GM18526 (cell line): ENCODE results near the gene FAM120A.

Experiments
- POLR2A ChIP-seq: IDR thresholded peaks from 3 replicates; pipeline ENCODE4 v1.6.1; 2011; ENCODE audit not compliant: insufficient read length; ENCODE audit errors: extremely low read depth

FAM120A gene

DNA sequence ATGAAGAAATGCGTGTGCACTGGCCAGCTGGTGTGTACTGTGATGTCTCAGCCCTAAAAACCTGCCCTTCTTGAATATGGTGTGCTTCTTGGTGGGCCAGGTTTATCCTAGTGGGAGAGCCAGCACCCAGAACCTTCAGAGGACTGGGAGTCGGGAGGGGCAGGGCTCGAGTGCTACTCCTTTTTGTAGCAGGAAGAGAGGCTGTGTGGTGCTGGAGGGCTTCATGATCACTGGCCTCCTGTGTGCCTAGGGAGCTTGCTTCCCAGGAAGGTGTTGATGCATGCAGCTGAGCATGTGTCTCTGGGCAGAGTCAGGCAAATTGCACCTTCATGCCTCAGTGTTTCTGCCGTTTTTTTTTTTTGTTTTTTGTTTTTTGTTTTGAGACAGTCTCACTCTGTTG is 144.9 kb downstream of the FAM120A start:
- TF ChIP-seq POLR2A: no peak

DNA sequence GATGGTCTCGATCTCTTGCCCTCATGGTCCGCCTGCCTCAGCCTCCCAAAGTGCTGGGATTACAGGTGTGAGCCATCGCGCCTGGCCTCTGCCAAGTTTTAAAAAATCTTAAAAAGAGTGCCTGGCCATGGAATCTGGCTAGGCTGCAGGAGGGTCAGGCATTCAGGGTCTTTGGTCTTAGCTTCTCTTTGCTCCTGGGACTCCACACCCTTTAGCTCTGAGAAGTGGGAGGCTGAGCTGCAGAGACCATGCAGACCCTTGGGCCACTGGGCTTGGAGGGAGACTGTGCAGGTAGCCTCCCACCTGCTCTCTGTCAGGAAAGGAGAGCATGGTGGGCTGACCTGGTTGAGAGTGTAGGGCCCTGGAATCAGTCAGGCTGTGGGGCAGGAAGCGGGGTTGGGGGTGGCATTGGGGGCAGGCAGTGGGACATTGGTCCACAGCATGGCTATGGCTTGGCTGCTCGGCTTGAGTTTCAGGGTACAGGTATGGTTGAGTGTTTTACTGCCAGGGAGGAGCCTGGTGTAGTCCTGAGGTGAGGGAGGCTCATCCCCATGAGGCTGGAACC is 145.7 kb downstream of the FAM120A start:
- TF ChIP-seq POLR2A: no peak

DNA sequence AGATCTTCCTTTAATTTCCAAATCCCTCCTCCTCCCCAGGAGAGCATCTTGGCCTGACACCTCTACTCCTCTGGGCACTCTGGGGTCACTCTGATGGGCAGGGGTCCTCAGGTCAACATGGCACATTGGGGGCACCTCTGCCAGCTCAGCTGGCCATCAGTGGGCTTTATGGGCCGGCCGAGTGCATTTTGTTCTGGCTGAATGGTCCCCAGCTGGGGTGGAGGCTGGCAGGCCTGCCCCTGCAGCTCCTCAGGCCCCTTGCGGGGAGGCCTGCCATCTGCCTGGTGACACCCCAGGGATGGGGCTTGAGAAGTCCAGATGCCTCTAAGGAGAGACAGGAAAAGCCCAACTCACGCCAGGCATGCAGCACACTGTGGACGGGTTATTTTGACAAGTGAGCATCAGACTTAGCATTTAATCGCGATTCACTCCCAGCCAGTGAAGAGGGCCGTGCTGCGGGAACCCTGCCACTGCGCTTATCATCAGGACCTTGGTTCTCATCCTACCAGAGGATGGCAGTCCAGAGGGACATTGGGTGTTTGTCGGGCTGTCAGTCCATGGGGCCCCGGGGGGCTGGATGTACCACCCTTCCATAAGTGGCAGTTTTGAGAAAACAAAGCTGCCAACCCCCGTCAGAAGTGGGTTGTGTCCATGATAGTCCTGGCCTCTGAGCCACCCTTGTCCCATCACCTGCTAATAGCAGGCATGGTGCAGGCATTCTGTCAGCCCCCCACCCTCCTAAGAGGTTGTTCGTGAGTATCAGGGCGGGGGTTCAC is 146.6 kb downstream of the FAM120A start:
- TF ChIP-seq POLR2A: no peak

DNA sequence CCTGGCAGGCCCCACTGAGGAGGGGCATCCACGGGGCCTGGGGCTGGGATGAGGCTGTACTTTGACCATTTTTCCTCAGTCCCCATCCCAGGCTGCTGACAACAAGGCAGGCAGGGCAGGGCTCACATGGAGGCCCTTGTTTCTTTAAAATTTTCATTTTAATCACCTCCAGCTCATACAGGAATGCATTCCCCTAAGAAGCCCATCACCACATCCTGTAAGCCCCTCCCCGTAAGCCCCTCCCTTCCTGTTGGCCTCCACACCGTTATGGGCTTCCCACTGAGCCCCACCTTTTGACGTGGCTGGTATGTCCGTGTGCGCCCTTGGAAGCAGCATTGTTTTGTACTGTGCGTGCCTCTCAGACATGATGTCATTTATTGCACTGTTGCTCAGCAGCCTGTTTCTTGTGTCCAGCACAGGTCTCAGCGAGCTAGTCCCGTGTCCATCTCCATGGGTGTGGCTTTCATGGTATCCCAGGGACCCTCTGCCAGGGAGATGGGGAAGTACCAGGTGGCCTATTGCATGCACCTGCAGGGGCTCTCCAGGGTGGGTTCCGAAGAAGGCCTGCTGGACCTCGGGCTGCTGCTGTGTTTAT is 147.3 kb downstream of the FAM120A start:
- no peak for TF ChIP-seq POLR2A

DNA sequence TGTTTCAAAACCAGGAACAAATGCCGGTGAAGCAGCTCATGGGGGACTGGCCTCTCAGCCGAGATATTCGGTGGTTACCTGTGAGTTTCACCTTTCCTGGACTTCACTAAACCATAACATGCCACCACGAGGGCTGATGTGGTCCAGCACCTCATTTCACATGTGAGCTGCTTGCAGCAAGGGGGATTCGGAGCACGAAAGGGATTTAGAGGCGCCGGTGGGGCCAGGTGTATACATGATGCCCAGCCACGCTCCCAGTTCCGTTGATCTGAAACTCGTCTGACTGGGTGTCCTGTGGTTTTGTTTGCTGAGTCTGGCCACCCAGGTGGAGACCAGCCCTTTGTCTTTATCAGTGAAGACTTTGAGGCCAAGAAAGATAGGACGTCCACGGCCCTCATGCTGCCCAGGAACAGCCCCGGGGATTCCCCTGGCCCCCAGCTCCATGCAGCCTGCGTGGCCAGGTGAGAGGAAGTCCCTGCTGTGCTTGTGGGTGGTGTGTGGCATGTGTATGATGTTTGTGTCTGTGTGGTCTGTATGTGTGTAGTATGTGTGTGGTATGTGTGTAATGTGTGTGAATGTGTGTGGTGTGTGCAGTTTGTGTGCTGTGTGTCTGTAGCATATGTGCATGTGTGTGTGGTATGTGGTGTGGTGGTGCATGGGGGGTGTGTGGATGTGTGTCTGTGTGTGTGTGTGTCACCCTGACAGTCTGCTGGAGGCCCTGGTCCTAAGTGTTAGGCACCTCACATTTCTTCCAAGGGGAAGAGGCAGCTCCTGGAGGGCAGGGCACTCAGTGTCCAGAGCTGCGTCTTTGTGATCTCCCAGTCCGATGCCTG is 148.3 kb downstream of the FAM120A start:
- no peak for TF ChIP-seq POLR2A

DNA sequence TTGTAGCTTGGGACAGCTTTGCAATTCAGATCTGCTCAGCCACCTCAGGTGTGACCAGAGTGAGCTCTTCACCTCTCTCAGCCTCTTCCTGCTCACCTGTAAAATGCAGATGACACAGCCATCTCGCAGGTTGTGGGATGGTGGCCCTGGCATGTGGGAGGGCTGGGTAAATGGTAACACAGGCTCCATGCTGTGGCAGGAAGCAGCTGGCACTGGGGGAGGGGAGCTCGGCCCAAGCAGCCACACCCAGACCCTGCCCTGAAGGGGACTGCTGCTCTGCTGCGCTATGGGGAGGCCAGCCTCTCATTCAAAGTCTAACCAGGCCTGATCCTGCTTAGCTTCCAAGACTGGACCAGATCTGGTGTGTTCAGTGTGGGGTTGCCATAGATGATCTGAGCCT is 149.0 kb downstream of the FAM120A start:
- no peak for TF ChIP-seq POLR2A

DNA sequence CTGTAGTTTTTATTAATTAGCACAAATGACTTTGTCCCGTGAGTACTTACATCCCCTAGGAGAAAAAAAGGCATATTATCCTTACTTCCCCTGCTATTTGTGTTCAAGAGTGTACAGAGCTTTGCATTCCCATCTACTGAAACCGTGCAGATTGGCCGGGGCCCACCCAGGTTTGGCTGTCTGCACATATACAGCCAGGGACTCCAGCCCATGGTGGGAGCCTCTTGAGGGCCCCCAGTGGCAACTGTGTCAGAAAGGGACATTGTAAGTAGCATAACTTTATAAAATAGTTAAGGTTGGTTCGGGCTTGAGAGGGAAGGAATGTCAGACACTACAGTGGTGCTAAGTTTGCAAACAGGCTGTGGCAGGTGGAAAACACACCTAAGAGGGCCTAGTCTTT is 149.6 kb downstream of the FAM120A start:
- TF ChIP-seq POLR2A: no peak

DNA sequence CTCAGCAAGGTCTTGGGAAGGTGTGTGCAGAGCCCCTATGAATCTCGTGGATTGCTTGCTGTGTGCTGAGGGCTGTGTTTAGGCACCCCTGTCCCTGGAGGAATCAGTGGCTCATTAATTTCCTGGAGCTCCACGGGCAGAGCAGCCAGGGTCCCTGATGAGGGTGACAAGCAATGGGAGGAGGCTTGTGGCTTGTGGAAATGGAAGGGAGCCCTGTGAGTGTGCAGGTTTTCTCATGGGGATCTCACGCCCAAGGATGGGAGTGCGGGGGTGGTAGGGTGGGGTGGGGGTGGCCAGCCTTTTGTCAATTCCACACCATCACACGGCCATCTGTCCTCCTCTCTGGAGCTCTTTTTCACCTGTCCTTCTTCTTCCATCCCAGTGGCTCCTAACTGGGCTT is 150.2 kb downstream of the FAM120A start:
- no peak for TF ChIP-seq POLR2A

DNA sequence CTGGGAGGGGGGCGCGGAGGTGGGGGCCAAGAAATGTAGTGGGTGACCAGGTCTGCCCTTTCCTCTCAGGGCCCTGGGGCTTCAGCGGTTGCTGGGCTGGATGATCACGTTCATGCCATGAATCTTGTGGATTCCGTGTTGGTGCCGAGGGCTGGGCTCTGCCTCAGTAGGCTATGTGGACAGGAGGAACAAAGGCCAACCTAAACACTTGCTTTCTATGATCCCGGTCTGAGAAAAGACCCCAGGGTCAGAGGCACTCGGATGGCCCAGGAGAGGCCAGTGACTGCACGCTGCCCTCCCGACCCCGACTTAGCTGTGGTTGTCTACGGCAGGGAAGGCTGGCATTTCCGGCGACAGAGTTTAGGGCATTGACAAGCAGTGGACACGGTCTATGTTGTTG is 151.5 kb downstream of the FAM120A start:
- TF ChIP-seq POLR2A: no peak

DNA sequence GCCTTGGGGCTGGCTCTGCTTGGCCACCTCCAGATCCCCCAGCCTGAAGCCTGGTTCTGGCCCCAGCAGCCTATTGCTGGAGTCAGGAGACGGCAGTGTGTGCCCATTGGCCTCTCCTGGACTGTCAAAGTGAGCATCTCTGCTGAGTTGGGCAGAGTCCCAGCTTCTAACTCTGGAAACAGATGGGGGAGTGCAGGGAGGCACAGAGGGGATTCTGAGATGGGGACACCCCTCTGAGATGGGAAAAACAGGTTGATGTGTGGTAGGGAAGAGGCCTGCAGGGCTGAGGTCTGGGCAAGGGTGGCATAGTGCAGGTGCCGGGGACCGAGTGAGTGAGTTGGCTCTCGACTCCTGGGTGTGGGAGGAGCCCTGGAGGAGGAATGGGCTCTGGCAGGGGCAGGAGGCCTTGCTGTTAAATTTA is 152.4 kb downstream of the FAM120A start:
- no peak for TF ChIP-seq POLR2A

DNA sequence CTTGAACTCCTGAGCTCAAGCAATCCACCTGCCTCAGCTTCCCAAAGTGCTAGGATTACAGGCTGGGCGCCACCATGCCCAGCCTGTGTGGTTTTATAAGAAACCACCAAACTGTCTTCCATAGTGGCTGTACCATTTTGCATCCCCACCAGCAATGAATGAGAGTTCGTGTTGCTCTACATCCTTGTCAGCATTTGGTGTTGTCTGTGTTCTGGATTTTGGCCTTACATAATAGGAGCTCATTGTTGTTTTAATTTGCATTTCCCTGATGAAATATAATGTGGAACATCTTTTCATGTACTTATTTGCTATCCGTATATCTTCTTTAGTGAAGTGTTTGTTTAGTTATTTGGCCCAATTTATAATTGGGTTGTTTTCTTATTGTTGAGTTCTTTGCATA is 154.7 kb downstream of the FAM120A start:
- no peak for TF ChIP-seq POLR2A

DNA sequence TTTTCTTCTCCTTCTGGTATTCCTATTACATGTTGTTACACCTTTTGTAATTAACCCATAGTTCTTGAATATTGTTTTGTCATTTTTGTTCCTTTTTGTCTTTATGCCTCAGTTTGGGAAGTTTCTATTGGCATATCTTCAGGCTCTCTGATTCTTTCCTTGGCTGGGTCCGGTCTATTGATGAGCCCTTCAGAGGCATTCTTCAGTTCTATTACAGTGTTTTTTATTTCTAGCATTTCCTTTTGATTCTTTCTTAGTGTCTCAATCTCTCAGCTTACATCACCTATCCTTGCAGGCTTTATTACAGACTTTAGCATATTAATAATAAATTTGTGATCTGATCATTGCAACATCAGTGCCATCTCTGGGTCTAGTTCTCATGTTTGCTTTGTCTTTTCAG is 158.7 kb downstream of the FAM120A start:
- no peak for TF ChIP-seq POLR2A

DNA sequence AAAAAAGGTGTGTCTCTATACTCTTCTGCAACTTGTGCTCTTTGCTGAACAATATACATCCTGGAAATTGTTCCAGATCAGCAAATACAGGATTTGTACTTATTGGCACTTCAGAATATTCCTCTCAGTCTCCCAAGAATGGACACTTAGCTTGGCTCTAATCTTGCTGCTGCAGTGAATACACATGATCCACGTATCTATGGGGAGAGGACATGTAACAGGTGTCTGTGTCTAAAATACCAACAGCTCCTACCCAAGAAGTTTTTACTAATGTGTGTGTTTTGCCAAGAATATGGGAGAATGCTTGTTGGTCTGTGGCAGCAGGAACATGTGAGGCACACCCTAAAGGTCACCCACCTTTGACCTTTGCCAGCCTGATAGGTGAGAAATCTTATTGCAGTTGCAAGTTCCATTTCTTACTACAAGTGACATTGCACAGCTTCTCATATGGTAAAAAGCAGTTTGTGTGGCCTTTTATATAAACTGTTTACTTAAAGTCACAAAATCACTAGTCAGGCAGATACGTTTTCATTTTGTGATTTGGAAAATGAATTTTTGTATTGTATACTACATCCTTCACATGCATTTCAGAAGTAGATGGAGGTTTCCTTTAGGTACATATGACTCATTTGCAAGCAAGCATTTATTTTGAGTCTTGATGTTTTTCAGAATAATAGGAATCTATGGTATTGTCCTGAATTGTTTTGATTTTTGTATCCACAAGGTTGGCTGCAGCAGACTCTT is 160.7 kb downstream of the FAM120A start:
- no peak for TF ChIP-seq POLR2A

DNA sequence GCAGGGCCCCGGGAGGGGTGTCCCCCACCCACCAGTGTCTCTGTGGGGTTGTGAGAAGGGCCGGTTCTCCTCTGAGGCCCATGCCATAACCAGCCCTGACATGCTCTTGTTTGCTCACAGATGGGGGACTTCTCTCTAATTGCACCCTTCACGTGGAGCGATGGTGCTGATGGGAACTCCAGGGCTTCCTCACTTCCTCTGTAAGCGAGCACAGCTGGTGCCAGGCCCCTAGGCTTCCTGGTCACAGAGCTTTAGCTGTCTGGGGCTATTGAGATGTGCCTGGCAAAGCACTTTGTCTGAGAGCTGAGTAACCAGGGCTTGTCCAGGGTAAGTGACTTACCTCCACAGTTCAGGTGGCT is 161.3 kb downstream of the FAM120A start:
- no peak for TF ChIP-seq POLR2A

DNA sequence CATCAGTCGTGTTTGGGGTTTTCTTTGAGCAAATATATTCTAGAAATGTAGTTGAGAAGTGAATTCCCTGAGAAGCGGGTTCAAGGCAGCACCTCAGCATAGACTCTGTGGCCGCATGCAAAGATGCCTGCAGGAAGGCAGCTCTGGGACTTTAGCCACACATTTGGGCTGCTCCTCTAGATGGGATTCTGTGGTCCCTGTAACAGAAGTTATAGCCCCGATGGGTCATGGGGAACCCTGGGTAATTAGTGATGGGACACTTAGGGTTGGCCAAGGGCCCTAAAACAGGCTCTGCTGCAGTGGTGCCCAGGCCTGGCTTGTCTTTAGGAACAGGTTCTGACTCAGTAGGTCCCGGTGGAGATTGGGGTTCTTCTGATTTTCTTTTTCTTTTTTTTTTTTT is 161.7 kb downstream of the FAM120A start:
- TF ChIP-seq POLR2A: no peak
